ENCODE measurements around the gene MAP3K5. TPM values are rescaled to one million over a fixed set of nuclear protein-coding genes. Genes with fewer than 3 reads are reported as not detected.

Gene MAP3K5
- total and polyA plus RNA-seq, 7 experiments from 2014 or later, result 2.6 to 32.5 (median 13.4) TPM

- intact Hi-C loops (cut with micrococcal nuclease), result no loop called here
- H3K27me3 Mint-ChIP-seq, result peaks cover 0 to 24% (median 6%) of the 10 kb centered on the region in 5 donors
- Histone ChIP-seq H3K9me3 (ENCODE audit: control insufficient read depth in 2 of 3, low read length in 3 of 3) (no peaks in the 10 kb centered on the region), H3K4me1 (ENCODE audit: control insufficient read depth in 2 of 2, insufficient read depth in 2 of 2, low read length in 2 of 2) (peaks cover 5% of the 10 kb centered on the region in 2 donors), H3K36me3 (ENCODE audit: control insufficient read depth in 2 of 3, insufficient read depth in 3 of 3, low read length in 3 of 3) (no peaks in the 10 kb centered on the region), H3K27me3 (ENCODE audit: control insufficient read depth in 2 of 2, insufficient read depth in 2 of 2, low read length in 2 of 2) (no peaks in the 10 kb centered on the region), H3K27ac (ENCODE audit: low read depth, low read length) (no peak overlapping the region), H3K4me3 (ENCODE audit: low read length) (no peak overlapping the region)
- DNase-seq, result no peak
- H3K4me1 Mint-ChIP-seq, result peaks cover 3 to 6% (median 5%) of the 10 kb centered on the region in 7 donors
- H3K9me3 Mint-ChIP-seq, result no peaks in the 10 kb centered on the region
- CTCF ChIA-PET, result interaction anchor here (2.1 kb wide), 1 partner anchor 154 kb away, joined by 13 read pairs; no protein-coding TSS in a partner anchor
- H3K27ac Mint-ChIP-seq, result no peak overlapping the region
- POLR2A ChIA-PET, result interaction anchor here (0.7 kb wide), 1 partner anchor 78 kb away, joined by 3 read pairs; no protein-coding TSS in a partner anchor
- no peak for ATAC-seq
- H3K4me3 Mint-ChIP-seq, result no peak overlapping the region
- no peaks in the 10 kb centered on the region for H3K36me3 Mint-ChIP-seq
Observed at GRCh38 chr6:136798044-136798443, 5.8 kb upstream of the MAP3K5 start.

GRCh38 chr6:136795996-136796395 is 3.7 kb upstream of the MAP3K5 start:
- H3K27me3 ChIP-seq (ENCODE audit: control insufficient read depth in 2 of 2, insufficient read depth in 2 of 2, low read length in 2 of 2), result no peaks in the 10 kb centered on the region
- H3K4me1 Mint-ChIP-seq, result peaks cover 4 to 11% (median 8%) of the 10 kb centered on the region in 7 donors
- ChIA-PET CTCF (interaction anchor here (10.8 kb wide), 1 partner anchor 149 kb away, joined by 274 read pairs; no protein-coding TSS in a partner anchor), POLR2A (no interaction called here)
- H3K36me3 ChIP-seq (ENCODE audit: control insufficient read depth in 2 of 3, insufficient read depth in 3 of 3, low read length in 3 of 3), result peaks cover 0 to 10% (median 0%) of the 10 kb centered on the region in 3 experiments
- intact Hi-C loops (cut with micrococcal nuclease), result no loop called here
- no peak overlapping the region for H3K4me3 Mint-ChIP-seq
- H3K27ac ChIP-seq (ENCODE audit: low read depth, low read length), result no peak overlapping the region
- peaks cover 0 to 2% (median 0%) of the 10 kb centered on the region in 11 donors for H3K9me3 Mint-ChIP-seq
- H3K36me3 Mint-ChIP-seq, result peaks cover 0 to 7% (median 0%) of the 10 kb centered on the region in 5 donors
- no peaks in the 10 kb centered on the region for H3K9me3 ChIP-seq (ENCODE audit: control insufficient read depth in 2 of 3, low read length in 3 of 3)
- no peak overlapping the region for H3K4me3 ChIP-seq (ENCODE audit: low read length)
- no peak for DNase-seq
- H3K27me3 Mint-ChIP-seq, result peaks cover 0 to 18% (median 0%) of the 10 kb centered on the region in 5 donors
- no peak for ATAC-seq
- peaks cover 5 to 6% of the 10 kb centered on the region in 2 donors for H3K4me1 ChIP-seq (ENCODE audit: control insufficient read depth in 2 of 2, insufficient read depth in 2 of 2, low read length in 2 of 2)
- H3K27ac Mint-ChIP-seq, result no peak overlapping the region

GRCh38 chr6:136795386-136795785 is 3.1 kb upstream of the MAP3K5 start:
- H3K4me1 Mint-ChIP-seq, result peaks cover 6 to 17% (median 14%) of the 10 kb centered on the region in 7 donors
- no peak overlapping the region for H3K27ac ChIP-seq (ENCODE audit: low read depth, low read length)
- intact Hi-C loops (cut with micrococcal nuclease), result no loop called here
- peaks cover 0 to 10% (median 0%) of the 10 kb centered on the region in 5 donors for H3K36me3 Mint-ChIP-seq
- H3K9me3 Mint-ChIP-seq, result peaks cover 0 to 2% (median 0%) of the 10 kb centered on the region in 11 donors
- DNase-seq (no peak), ATAC-seq (no peak)
- no peak overlapping the region for H3K27ac Mint-ChIP-seq
- peaks cover 0 to 10% (median 0%) of the 10 kb centered on the region in 3 experiments for H3K36me3 ChIP-seq (ENCODE audit: control insufficient read depth in 2 of 3, insufficient read depth in 3 of 3, low read length in 3 of 3)
- H3K27me3 Mint-ChIP-seq, result peaks cover 0 to 15% (median 0%) of the 10 kb centered on the region in 5 donors
- no peak overlapping the region for H3K4me3 ChIP-seq (ENCODE audit: low read length)
- no peak overlapping the region for H3K4me3 Mint-ChIP-seq
- ChIA-PET POLR2A (interaction anchor here (1.2 to 1.7 kb wide), 3 partner anchors 28 to 151 kb away, joined by 3 to 4 read pairs (median 3); no protein-coding TSS in a partner anchor), CTCF (interaction anchor here (10.8 kb wide), 1 partner anchor 148 kb away, joined by 274 read pairs; no protein-coding TSS in a partner anchor)
- H3K4me1 ChIP-seq (ENCODE audit: control insufficient read depth in 2 of 2, insufficient read depth in 2 of 2, low read length in 2 of 2), result peaks cover 5 to 6% of the 10 kb centered on the region in 2 donors
- no peaks in the 10 kb centered on the region for H3K9me3 ChIP-seq (ENCODE audit: control insufficient read depth in 2 of 3, low read length in 3 of 3)
- no peaks in the 10 kb centered on the region for H3K27me3 ChIP-seq (ENCODE audit: control insufficient read depth in 2 of 2, insufficient read depth in 2 of 2, low read length in 2 of 2)

GRCh38 chr6:136793363-136793762 is 1.1 kb upstream of the MAP3K5 start:
- Histone ChIP-seq H3K4me3 (ENCODE audit: low read length) (peak overlapping the region; percentile 100), H3K27me3 (ENCODE audit: control insufficient read depth in 2 of 2, insufficient read depth in 2 of 2, low read length in 2 of 2) (no peaks in the 10 kb centered on the region), H3K4me1 (ENCODE audit: control insufficient read depth in 2 of 2, insufficient read depth in 2 of 2, low read length in 2 of 2) (peaks cover 5 to 17% of the 10 kb centered on the region in 2 donors), H3K9me3 (ENCODE audit: control insufficient read depth in 2 of 3, low read length in 3 of 3) (no peaks in the 10 kb centered on the region), H3K36me3 (ENCODE audit: control insufficient read depth in 2 of 3, insufficient read depth in 3 of 3, low read length in 3 of 3) (peaks cover 0 to 10% (median 0%) of the 10 kb centered on the region in 3 experiments), H3K27ac (ENCODE audit: low read depth, low read length) (peak overlapping the region; percentile 97)
- H3K36me3 Mint-ChIP-seq, result peaks cover 0 to 18% (median 0%) of the 10 kb centered on the region in 5 donors
- peak overlapping the region; percentile 89 to 99 (median 95) for H3K27ac Mint-ChIP-seq
- intact Hi-C loops (cut with micrococcal nuclease), result loop anchor here (1.0 to 2.0 kb wide), 9 partner anchors 29 to 1295 kb away; partner anchors contain the start of genes PEX7 (in 2 of the 2) and MAP7 (in 1 of the 2)
- CTCF ChIA-PET, result interaction anchor here (0.7 to 10.8 kb wide), 10 partner anchors 38 to 186 kb away, joined by 3 to 274 read pairs (median 4); partner anchors contain the start of gene SLC35D3
- peak overlapping the region; percentile 90 to 96 (median 94) for H3K4me3 Mint-ChIP-seq
- POLR2A ChIA-PET, result interaction anchor here (1.5 to 7.4 kb wide), 6 partner anchors 29 to 504 kb away, joined by 8 to 79 read pairs (median 22); partner anchors contain the start of genes BCLAF1 and PEX7
- peaks cover 0 to 10% (median 0%) of the 10 kb centered on the region in 5 donors for H3K27me3 Mint-ChIP-seq
- DNase-seq, result peak in 2 of 9 donors; percentile 8 to 33
- peaks cover 0 to 4% (median 0%) of the 10 kb centered on the region in 11 donors for H3K9me3 Mint-ChIP-seq
- peaks cover 12 to 33% (median 27%) of the 10 kb centered on the region in 7 donors for H3K4me1 Mint-ChIP-seq
- ATAC-seq, result no peak

- H3K27ac ChIP-seq (ENCODE audit: low read depth, low read length), result peak overlapping the region; percentile 97
- intact Hi-C loops (cut with micrococcal nuclease), result loop anchor here (1.0 to 2.0 kb wide), 5 partner anchors 39 to 503 kb away; partner anchors contain the start of gene BCLAF1 (in 1 of the 2)
- DNase-seq (no peak), ATAC-seq (no peak)
- peaks cover 16 to 23% of the 10 kb centered on the region in 2 donors for H3K4me1 ChIP-seq (ENCODE audit: control insufficient read depth in 2 of 2, insufficient read depth in 2 of 2, low read length in 2 of 2)
- Mint-ChIP-seq H3K4me1 (peaks cover 22 to 46% (median 39%) of the 10 kb centered on the region in 7 donors), H3K36me3 (peaks cover 0 to 26% (median 0%) of the 10 kb centered on the region in 5 donors), H3K4me3 (peak overlapping the region; percentile 90 to 97 (median 94)), H3K27me3 (no peaks in the 10 kb centered on the region), H3K9me3 (peaks cover 0 to 5% (median 0%) of the 10 kb centered on the region in 11 donors), H3K27ac (peak overlapping the region in 6 of 9 donors; percentile 93 to 99 (median 96))
- no peaks in the 10 kb centered on the region for H3K27me3 ChIP-seq (ENCODE audit: control insufficient read depth in 2 of 2, insufficient read depth in 2 of 2, low read length in 2 of 2)
- POLR2A ChIA-PET, result interaction anchor here (0.6 to 7.4 kb wide), 19 partner anchors 8 to 1335 kb away, joined by 3 to 79 read pairs (median 7); partner anchors contain the start of genes BCLAF1 and PEX7
- CTCF ChIA-PET, result interaction anchor here (0.7 to 10.8 kb wide), 46 partner anchors 8 to 522 kb away, joined by 3 to 274 read pairs (median 5); partner anchors contain the start of genes BCLAF1, PEX7 and SLC35D3
- no peaks in the 10 kb centered on the region for H3K9me3 ChIP-seq (ENCODE audit: control insufficient read depth in 2 of 3, low read length in 3 of 3)
- H3K36me3 ChIP-seq (ENCODE audit: control insufficient read depth in 2 of 3, insufficient read depth in 3 of 3, low read length in 3 of 3), result peaks cover 0 to 10% (median 0%) of the 10 kb centered on the region in 3 experiments
- peak overlapping the region; percentile 100 for H3K4me3 ChIP-seq (ENCODE audit: low read length)
Observed at GRCh38 chr6:136792095-136792409, 225 bp downstream of the MAP3K5 start.

- peak overlapping the region; percentile 68 to 92 (median 85) for H3K27ac Mint-ChIP-seq
- peaks cover 0 to 10% (median 0%) of the 10 kb centered on the region in 3 experiments for H3K36me3 ChIP-seq (ENCODE audit: control insufficient read depth in 2 of 3, insufficient read depth in 3 of 3, low read length in 3 of 3)
- DNase-seq (peak; percentile 15 to 55 (median 42)), ATAC-seq (peak; percentile 3)
- peak overlapping the region; percentile 87 to 97 (median 94) for H3K4me3 Mint-ChIP-seq
- no peaks in the 10 kb centered on the region for H3K27me3 Mint-ChIP-seq
- peaks cover 0 to 26% (median 0%) of the 10 kb centered on the region in 5 donors for H3K36me3 Mint-ChIP-seq
- no peaks in the 10 kb centered on the region for H3K27me3 ChIP-seq (ENCODE audit: control insufficient read depth in 2 of 2, insufficient read depth in 2 of 2, low read length in 2 of 2)
- intact Hi-C loops (cut with micrococcal nuclease), result loop anchor here (1.0 to 2.0 kb wide), 7 partner anchors 9 to 502 kb away; partner anchors contain the start of gene BCLAF1 (in 1 of the 2)
- ChIA-PET CTCF (interaction anchor here (0.7 to 10.8 kb wide), 43 partner anchors 8 to 502 kb away, joined by 3 to 274 read pairs (median 5); partner anchors contain the start of genes BCLAF1, PEX7 and SLC35D3), POLR2A (interaction anchor here (0.9 to 7.4 kb wide), 18 partner anchors 7 to 502 kb away, joined by 3 to 79 read pairs (median 8); partner anchors contain the start of genes BCLAF1 and PEX7)
- H3K27ac ChIP-seq (ENCODE audit: low read depth, low read length), result peak overlapping the region; percentile 97
- H3K9me3 Mint-ChIP-seq, result peaks cover 0 to 5% (median 0%) of the 10 kb centered on the region in 11 donors
- H3K4me1 ChIP-seq (ENCODE audit: control insufficient read depth in 2 of 2, insufficient read depth in 2 of 2, low read length in 2 of 2), result peaks cover 16 to 28% of the 10 kb centered on the region in 2 donors
- peaks cover 22 to 49% (median 39%) of the 10 kb centered on the region in 7 donors for H3K4me1 Mint-ChIP-seq
- no peaks in the 10 kb centered on the region for H3K9me3 ChIP-seq (ENCODE audit: control insufficient read depth in 2 of 3, low read length in 3 of 3)
- peak overlapping the region; percentile 100 for H3K4me3 ChIP-seq (ENCODE audit: low read length)
Observed at GRCh38 chr6:136791296-136792094, 782 bp downstream of the MAP3K5 start.
